Epidermal melanocyte (primary cell): Measurements from ENCODE around the gene CENPT.

Experiments
- DNase-seq: peaks from one replicate; pipeline ENCODE4 v3.0.0; 2011; ENCODE audit warnings: low spot score; ENCODE audit not compliant: insufficient read length

CENPT gene

DNA sequence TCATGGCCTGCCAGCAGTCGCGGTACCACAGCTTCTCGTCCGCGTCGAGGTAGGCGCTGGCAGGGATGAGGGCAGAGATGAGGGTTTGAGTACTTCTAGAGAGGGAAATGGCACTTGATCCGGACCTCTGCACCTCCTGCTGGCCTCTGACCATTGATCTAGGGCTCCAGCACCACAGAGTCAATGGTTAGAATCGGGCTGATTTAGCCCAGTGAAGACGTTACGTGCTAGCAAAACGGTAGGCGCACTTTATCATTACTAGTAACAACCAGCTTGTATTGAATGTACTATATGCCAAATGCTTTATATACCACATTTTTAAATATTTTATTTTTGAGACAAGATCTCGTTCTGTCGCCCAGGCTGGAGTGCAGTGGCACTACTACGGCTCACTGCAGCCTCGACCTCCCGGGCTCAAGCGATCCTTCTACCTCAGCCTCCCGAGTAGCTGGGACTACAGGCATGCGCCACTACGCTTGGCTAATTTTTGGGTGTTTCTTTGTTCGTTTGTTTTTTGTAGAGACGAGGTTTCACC is 40.3 kb downstream of the CENPT start:
- no peak for DNase-seq

DNA sequence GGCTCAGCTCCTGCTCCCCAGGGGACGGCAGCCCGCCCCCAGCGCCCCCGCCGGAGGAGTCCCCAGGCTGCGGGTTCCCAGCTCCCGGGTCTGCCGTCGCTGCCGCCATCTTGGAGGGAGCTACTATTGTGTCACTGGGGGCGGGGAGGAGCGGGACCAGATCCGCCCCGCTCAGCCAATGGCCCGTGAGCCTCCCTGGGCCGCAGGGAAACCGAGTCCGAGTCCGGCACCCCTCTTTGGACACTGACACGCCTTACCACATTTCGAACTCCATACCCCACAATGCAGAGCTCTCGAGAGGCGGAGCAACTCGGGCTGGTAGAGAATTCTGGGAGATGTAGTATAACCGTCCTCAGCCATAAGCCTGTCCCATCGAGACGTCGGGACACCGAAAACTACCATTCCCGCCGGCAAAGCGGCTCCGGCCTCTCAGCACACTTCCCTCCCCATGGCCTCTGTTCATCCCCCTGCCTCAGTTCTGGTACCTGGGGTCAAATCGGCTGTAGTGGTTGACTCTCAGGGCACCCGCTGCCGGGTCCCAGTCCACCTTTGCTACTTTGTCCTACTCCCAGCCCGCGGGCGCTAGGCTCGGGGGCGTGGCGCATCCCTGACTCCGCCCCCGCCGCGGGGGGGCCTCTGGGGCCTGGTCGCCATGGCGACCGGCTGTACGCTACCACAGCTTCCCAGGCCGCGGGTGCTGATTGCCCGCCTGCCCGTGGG is 40.9 kb downstream of the CENPT start, which contains the start of the genes RANBP10 and TSNAXIP1:
TSS of gene RANBP10 (minus strand) at position 133 of the 720 bp plus-strand sequence. CDS start at position 109, 24 bp downstream.
TSS of gene TSNAXIP1 (plus strand) at position 462 of the 720 bp plus-strand sequence. CDS start 261 bp downstream, outside the sequence.
- peak; percentile 92 for DNase-seq

DNA sequence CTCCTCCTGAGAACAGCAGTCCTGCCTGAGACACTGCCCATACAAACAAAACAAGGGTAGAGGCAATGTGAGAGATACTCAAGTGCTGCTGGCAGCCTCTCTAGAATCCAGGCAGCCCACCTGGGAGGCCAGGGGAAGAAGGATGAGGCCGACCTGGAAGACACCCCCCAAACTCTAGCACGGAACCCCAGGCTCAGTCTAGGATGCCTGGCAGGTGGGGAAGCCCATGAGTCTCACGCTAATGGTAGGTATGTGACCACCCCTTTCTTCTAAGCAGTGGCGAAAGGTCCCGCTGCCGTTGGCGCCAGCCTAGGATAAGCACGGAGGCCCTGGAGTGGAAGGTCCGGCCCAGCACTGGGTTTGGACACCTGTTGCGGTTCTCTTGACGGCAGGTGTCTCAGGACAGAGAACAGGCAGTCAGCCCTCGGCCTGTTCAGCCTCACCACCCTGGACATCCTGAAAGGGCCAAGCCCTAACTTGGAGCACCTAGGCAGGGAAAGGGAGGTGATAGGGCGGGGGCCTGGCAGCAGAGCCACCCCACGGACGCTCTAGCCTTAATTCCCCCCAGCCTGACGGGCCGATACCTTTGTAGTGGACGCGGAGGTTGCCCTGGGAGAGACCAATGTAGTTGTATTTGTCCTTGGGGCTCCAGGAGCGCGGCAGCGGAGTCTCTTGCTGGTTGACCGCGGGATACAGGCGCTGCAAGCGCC is 41.6 kb downstream of the CENPT start:
- no peak for DNase-seq

DNA sequence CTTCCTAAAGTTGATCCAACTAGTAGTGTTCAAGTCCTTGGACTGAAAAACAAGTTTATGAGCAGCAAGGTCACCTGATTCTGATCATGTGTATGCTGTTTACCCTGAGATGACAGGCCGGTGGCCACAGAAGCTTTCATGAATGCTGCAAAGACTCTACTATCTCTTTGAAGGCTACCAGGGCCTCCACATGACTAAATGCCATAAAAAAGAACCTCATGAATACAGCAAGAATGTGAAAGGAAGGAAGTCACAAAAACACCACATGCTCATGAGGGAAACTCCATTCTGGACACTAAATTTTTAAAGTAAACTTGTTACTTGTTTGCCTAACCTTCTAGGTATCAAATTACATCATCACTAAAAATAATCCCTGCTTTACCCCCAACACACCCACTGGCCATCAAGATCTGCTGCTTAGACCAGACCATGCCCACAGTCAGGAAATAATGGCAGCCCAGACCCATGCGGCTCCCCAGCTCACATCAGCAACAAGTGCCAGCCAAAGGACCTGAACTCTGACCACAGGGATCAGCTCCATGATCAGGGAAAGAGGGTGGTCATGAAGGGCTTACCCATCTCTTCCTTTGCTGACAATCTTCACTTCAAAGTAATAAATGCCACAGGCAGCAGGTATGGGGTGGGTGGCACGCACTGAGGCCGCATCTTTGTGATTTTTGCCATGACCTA is 42.5 kb downstream of the CENPT start:
- DNase-seq, result no peak

DNA sequence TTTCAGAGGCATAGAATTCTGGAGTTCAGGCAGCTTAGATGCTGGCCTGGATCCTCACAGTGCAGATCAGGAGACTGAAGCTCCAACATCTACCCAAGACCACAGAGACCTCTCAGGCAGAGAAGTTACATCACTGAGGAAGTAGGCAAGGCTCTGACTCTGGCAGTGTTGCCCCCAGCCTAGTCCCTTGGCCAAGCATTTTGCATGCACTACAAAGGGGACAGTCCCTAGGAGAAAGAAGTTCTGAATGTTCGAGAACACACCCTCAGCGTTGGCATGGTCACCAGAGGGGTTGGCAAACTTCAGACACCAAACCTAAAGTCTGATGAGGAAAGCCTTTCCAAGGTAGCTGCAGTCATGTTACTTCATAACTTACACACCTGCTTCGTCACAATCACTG is 43.6 kb downstream of the CENPT start:
- DNase-seq, result no peak

DNA sequence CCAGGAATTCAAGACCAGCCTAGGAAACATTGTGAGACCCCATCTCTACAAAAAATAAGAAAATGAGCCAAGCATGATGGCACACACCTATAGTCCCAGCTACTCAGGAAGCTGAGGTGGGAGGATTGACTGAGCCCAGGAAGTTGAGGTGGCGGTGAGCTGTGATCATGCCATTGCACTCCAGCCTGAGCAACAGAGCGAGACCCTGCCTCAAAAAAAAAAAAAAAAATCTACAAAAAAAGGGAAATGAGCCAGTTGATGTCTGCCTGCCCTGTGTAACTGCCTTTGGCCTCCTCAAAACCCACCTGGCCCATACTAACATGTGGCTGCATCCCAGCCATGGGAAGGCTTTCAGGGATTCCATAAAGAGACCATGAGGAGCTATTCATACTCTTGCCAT is 45.6 kb downstream of the CENPT start:
- no peak for DNase-seq

DNA sequence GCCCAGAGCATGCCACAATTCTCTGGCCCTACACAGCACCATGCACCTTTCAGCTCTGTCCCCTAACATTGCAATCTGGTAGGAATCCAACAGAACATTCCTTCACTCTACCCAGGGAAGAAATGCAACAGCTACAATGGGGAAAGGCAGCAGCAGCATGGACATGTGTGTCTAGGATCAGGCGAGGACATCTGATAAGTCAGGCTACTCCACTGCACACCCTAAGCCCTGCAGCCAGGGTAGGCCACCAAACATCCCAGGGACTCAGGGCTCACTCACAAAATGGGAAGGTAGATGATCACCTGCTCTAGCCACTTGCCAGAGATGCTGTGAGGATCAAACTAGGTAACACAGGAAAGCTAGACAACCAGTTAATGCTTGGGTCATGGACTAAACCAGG is 46.3 kb downstream of the CENPT start:
- no peak for DNase-seq

DNA sequence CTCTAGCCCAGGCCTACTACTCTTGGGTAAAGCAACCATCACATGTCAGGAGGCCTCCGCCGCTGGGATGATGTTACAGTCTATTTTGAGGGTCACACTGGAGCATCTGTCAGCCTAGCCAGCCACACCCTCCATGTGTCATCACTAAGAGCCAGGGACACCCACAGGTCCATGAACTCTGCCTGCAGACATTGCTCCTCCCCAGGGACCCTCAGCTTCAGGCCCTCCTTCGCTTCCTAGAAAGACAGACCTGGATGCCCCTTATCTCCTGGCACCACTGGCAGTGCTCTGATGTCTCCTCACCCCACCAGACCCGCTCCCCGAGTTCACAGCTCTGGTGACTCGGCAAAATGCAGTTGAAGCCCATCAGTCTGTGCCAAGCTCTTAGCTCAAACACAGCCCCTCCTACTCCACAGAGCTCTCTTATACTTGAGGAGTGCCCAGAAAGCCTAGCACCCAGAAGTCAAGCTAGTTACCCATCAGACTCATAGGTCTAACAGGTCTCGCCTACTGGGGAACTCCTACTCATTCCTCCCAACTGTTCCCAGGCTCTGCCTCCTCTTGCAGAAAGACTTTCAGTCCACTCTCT is 47.1 kb downstream of the CENPT start:
- no peak for DNase-seq

DNA sequence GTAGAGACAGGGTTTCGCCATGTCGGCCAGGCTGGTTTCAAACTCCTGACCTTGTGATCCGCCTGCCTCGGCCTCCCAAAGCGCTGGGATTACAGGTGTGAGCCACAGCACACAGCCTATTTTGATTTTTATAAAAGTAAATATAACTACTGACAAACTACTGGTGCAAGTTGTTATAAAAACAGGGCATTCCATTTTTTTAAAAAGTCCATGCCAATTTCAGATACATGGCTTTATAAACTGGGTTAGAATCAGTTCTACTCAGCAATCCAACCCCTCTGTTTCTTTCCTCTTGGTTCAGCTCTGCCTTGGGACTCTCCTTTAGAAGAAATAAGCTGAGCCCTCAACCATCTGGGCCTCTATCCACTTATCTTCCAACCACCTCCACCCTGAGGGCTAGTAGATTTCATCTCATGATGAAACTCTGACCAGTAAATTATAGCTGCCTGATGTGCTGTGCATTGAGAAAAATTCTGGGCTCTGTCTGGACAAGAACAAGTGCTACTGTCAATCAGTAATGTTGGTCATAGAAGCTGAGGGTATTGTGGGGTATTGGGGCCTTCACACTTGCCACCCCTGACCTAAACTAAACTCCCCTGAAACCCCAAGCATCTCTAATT is 51.3 kb downstream of the CENPT start:
- DNase-seq, result no peak

DNA sequence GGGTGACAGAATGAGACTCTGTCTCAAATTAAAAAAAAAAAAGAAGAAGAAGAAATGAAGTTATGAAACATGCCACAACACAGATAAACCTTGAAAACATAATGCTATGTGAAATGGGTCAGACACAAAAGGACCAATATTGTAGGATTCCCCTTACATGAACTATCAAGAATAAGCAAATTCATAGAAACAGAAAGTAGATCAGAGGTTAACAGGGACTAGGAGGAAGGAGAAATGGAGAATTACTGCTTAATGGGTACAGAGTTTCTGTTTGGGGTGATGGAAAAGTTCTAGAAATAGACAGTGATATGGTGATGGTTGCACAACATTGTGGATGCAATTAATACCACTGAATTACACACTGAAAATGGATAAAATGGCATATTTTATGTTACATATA is 57.4 kb downstream of the CENPT start:
- no peak for DNase-seq

DNA sequence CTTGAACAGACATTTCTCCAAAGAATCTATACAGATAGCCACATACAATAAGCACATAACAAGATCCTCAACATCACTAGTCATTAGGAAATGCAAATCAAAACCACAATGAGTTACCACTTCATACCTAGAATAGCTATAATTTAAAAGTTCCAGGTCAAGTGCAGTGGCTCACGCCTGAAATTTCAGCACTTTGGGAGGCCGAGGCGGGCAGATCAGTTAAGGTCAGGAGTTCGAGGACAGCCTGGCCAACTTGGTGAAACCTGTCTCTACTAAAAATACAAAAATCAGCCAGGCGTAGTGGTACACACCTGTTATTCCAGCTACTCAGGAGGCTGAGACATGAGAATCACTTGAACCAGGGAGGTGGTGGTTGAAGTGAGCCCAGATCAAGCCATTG is 61.0 kb downstream of the CENPT start:
- no peak for DNase-seq

DNA sequence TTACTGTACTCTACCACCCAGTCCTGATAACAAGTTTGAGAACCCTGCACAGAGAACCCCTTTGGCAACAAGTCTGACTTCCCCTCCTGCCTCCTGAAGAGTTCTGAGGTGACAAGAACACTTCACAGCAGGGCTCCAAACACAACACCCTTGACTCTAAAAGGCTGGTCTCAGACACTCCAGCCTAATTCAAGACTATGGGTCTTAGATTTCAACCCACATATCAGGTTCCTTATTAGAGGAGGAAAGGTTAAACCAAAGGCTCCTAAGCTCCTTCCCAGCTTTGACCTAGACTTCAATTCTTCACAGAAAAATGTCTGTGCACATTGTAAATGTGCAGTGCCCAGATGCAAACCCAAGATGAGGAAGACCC is 64.2 kb downstream of the CENPT start:
- DNase-seq, result no peak

DNA sequence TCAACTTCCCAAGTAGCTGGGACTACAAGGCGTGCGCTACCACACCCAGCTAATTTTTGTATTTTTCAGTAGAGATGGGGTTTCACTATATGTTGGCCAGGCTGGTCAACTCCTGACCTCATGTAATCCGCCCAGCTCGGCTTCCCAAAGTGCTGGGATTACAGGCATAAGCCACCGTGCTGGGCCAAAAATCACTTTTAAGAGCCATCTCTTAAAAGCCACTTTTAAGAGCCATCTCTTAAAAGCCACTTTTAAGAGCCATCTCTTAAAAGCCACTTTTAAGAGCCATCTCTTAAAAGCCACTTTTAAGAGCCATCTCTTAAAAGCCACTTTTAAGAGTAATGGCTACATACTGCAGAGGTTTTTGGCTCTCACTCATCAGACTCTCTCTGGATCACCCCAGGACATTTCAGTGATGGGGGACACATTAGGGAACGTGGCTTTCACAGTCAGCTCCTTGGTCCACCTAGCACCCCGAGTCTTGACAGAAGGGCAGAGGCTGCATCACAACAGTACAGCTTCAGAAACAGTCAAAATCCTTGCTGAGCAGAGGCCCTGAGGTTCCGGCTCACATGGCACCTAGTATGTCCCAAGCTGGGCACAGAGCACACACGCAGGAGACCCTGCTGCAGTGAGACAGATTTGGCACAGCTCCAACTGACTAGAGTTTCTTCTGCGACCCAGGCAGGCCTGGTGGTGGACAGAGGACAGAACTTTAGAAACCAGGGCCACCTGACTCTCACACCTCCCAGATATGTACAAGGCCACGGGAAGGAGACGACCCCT is 64.7 kb downstream of the CENPT start:
- no peak for DNase-seq

DNA sequence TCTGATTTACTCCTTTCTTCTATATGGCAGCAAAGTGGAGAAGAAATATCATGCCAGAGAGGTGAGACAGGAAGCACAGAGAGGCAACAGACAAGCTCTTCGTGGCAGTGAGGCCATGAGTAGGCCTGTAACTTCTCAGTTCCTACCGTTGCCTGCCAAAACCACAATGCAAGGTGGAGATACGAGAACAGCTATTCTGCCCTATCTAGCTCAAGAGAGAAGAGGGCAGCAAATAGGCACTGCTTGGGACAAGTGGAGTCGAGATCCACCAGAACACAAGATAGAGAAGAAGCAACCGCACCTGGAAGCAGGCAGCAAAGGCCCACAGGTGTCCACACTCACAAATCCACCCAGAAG is 66.0 kb downstream of the CENPT start:
- no peak for DNase-seq

DNA sequence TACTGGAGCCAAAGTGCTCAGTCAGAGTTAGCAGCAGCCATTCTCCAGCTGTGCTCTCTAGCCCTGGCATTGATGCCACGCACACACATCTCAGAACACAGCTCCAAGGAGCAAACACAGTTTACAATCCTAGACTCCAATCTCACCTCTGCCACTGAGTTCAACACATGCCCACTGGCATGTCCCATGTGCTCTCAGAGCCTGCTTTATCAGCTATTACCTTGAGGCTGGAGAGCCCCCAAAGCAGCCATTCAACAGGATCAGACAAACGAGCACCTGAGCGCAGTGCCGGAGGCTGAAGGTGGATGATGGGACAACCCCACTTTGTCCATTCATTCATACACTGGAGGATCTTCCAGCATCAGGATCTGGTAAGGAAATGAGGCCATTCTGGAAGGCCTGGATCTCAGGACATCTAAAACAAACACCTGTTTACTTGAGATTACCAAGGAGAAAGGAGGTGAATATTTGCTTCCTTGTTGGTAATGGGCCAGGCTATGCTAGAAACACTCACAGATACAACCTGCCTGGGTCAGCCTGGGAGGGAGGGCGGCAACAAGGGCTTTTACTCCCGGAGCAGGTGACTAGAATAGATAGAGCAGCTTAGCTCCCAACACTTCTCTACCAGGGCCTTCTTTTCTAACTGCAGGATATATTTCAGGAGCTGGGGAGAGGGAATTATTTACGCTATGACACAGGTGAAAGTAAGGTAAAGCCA is 66.5 kb downstream of the CENPT start:
- DNase-seq, result no peak

DNA sequence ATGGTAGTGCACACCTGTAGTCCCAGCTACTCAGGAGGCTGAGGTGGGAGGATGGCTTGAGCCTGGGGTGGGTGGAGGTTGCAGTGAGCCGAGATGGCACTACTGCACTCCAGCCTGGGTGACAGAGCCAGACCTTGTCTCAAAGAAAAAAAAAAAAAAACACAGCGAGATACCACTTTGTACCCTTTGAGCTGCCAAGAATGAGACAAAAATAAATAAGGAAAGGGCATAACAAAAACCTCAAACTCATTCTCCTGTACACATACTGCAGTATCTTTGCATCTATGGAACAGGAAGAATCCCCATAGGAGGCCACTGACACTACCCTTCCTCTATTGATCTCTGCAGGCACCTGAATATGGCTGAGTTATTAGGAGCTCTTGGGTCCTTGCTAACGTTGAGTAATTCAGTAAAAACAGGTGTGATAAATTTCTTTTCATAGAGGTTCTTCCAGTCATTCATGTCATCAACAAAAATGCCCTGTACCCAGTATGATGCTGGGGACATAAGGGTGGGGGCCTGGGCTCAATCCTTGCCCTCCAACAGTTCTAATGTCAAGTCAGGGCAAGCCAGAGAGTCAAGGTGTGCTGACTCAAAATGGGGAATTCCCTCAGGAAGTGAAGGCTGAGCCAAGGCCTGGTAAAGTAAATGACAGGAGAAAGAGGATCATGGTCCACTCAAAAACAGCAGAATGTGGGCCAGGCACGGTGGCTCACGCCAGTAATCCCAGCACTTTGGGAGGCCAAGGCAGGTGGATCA is 68.1 kb downstream of the CENPT start:
- DNase-seq, result no peak
